H1 (cell line): ENCODE results near the gene RNF5. TPM values are rescaled to one million over a fixed set of nuclear protein-coding genes. Genes with fewer than 3 reads are reported as not detected.

Experiments used
- CTCF ChIA-PET: fragments of 300-600 bp; sonication (Branson Sonifier 250); formaldehyde crosslinking; loops from one replicate; lab custom pipeline; 2021; ENCODE audit not compliant: partially characterized antibody; lab: Charles Lee
- POLR2A ChIA-PET: fragments of 300-600 bp; sonication (Branson Sonifier 250); formaldehyde crosslinking; loops from one replicate; lab custom pipeline; 2021; ENCODE audit warnings: inconsistent platforms; ENCODE audit not compliant: partially characterized antibody; lab: Charles Lee
- DNase-seq, 2 experiments: peaks; one replicate each; pipeline versions ENCODE4 v3.0.0 to v3.0.0-alpha.2; 2010 to 2022; ENCODE audit warnings: low spot score in 2 of 2, low read depth in 1 of 2, mixed read lengths in 1 of 2
- FAIRE-seq: peaks from 2 replicates; lab custom pipeline; 2011; peaks lifted over from hg19 to GRCh38; lab: Jason Lieb, UNC
- H2AFZ ChIP-seq: 2 replicates; pipeline ENCODE4 v1.8.1; 2012; ENCODE audit warnings: low read length, inconsistent platforms
- H2AK5ac ChIP-seq: 2 replicates; pipeline ENCODE4 v1.6.1; 2013; ENCODE audit warnings: low read depth, low read length
- H2BK120ac ChIP-seq: replicated peaks from 2 replicates; pipeline ENCODE3; 2013; ENCODE audit warnings: low read depth, low read length, inconsistent platforms
- H2BK12ac ChIP-seq: 2 replicates; pipeline ENCODE4 v1.6.1; 2013; ENCODE audit warnings: low read depth, low read length
- H2BK15ac ChIP-seq: 2 replicates; pipeline ENCODE4 v1.6.1; 2013; ENCODE audit warnings: low read length
- H2BK20ac ChIP-seq: 2 replicates; pipeline ENCODE4 v1.6.1; 2013; ENCODE audit warnings: low read length
- H2BK5ac ChIP-seq: 2 replicates; pipeline ENCODE4 v1.6.1; 2013; ENCODE audit warnings: low read depth, low read length
- H3K14ac ChIP-seq: 2 replicates; pipeline ENCODE4 v1.6.1; 2013; ENCODE audit warnings: inconsistent platforms; ENCODE audit not compliant: insufficient read length
- H3K18ac ChIP-seq: 2 replicates; pipeline ENCODE4 v1.6.1; 2013; ENCODE audit warnings: low read length; ENCODE audit errors: extremely low read depth
- H3K23ac ChIP-seq: 2 replicates; pipeline ENCODE4 v1.6.1; 2013; ENCODE audit warnings: inconsistent platforms; ENCODE audit not compliant: insufficient read length
- H3K23me2 ChIP-seq: 2 replicates; pipeline ENCODE4 v1.6.1; 2013; ENCODE audit warnings: low read depth, low read length
- H3K27ac ChIP-seq: 2 replicates; pipeline ENCODE4 v1.6.1; 2011; ENCODE audit warnings: low read depth, low read length, inconsistent platforms
- H3K27me3 ChIP-seq, 4 experiments: replicated peaks in 1 of 4; 1 replicate in 1 of 4; 2 replicates in 3 of 4; pipeline versions ENCODE4 v1.6.1 to v1.8.1; 2011 to 2013; ENCODE audit warnings: low read length in 3 of 4, mild to moderate bottlenecking in 3 of 4, inconsistent platforms in 2 of 4, mixed read lengths in 2 of 4, moderate library complexity in 1 of 4; ENCODE audit not compliant: control insufficient read depth in 3 of 4, insufficient read depth in 3 of 4; ENCODE audit errors: extremely low read depth in 1 of 4
- H3K36me3 ChIP-seq, 4 experiments: 2 replicates each; pipeline versions ENCODE4 v1.6.1 to v1.8.1; 2011 to 2013; ENCODE audit warnings: mild to moderate bottlenecking in 4 of 4, low read length in 3 of 4, moderate library complexity in 2 of 4, control low read depth in 1 of 4, inconsistent platforms in 1 of 4; ENCODE audit not compliant: insufficient read depth in 4 of 4, control insufficient read depth in 2 of 4
- H3K4ac ChIP-seq: replicated peaks from 2 replicates; pipeline ENCODE3; 2013; ENCODE audit warnings: low read length, low read depth, mixed read lengths, inconsistent platforms; ENCODE audit not compliant: insufficient read length
- H3K4me1 ChIP-seq, 4 experiments: replicated peaks in 1 of 4; 1 replicate in 1 of 4; 2 replicates in 3 of 4; pipeline versions ENCODE4 v1.6.1 to v1.8.1; 2011 to 2013; ENCODE audit warnings: low read length in 3 of 4, inconsistent platforms in 2 of 4, mixed read lengths in 1 of 4; ENCODE audit not compliant: insufficient read depth in 4 of 4, control insufficient read depth in 3 of 4
- H3K4me2 ChIP-seq, 2 experiments: 2 replicates each; pipeline versions ENCODE4 v1.6.1 to v1.8.1; 2011 to 2013; ENCODE audit warnings: low read depth in 2 of 2, low read length in 2 of 2, control low read depth in 1 of 2, inconsistent platforms in 1 of 2, mild to moderate bottlenecking in 1 of 2; ENCODE audit not compliant: insufficient read depth in 1 of 2
- H3K4me3 ChIP-seq, 4 experiments: fragments of 200-600, 300-600 bp in 1 of 4; sonication (generic), shearing (Covaris generic), sonication (Bioruptor Twin) in 1 of 4; 2 replicates each; pipeline versions ENCODE4 v1.5.1 to v1.8.1; 2011 to 2016; ENCODE audit warnings: low read length in 4 of 4, low read depth in 3 of 4, control low read depth in 2 of 4, inconsistent platforms in 2 of 4, mild to moderate bottlenecking in 2 of 4, mixed read lengths in 1 of 4, moderate library complexity in 1 of 4; ENCODE audit not compliant: insufficient read depth in 2 of 4; ENCODE audit errors: extremely low read depth in 1 of 4
- H3K56ac ChIP-seq: replicated peaks from 2 replicates; pipeline ENCODE3; 2013; ENCODE audit warnings: low read depth, mild to moderate bottlenecking, mixed read lengths, low read length, inconsistent platforms; ENCODE audit not compliant: insufficient read length
- H3K79me1 ChIP-seq: 2 replicates; pipeline ENCODE4 v1.6.1; 2013; ENCODE audit warnings: low read depth, low read length, control low read depth
- H3K79me2 ChIP-seq, 2 experiments: 2 replicates each; pipeline versions ENCODE4 v1.6.1 to v1.8.1; 2012 to 2013; ENCODE audit warnings: low read length in 2 of 2, mild to moderate bottlenecking in 2 of 2, inconsistent platforms in 1 of 2; ENCODE audit not compliant: insufficient read depth in 2 of 2, control insufficient read depth in 1 of 2
- H3K9ac ChIP-seq, 4 experiments: replicated peaks in 1 of 4; 1 replicate in 1 of 4; 2 replicates in 3 of 4; pipeline versions ENCODE4 v1.6.1 to v1.8.1; 2011 to 2013; ENCODE audit warnings: low read depth in 3 of 4, low read length in 3 of 4, control low read depth in 2 of 4, mild to moderate bottlenecking in 2 of 4, moderate library complexity in 2 of 4, inconsistent platforms in 1 of 4; ENCODE audit errors: extremely low read depth in 1 of 4
- H3K9me3 ChIP-seq, 2 experiments: 2 replicates each; pipeline versions ENCODE4 v1.6.1 to v1.8.1; 2012 to 2013; ENCODE audit warnings: mild to moderate bottlenecking in 2 of 2, moderate library complexity in 2 of 2, control low read depth in 1 of 2, inconsistent platforms in 1 of 2, low read depth in 1 of 2, low read length in 1 of 2, mixed read lengths in 1 of 2; ENCODE audit not compliant: insufficient read depth in 2 of 2
- H4K20me1 ChIP-seq, 2 experiments: replicated peaks in 1 of 2; 2 replicates each; pipeline versions ENCODE3 to v1.8.1; 2011 to 2013; ENCODE audit warnings: inconsistent platforms in 2 of 2, low read length in 2 of 2, mild to moderate bottlenecking in 1 of 2; ENCODE audit not compliant: insufficient read depth in 2 of 2, control insufficient read depth in 1 of 2
- H4K5ac ChIP-seq: 2 replicates; pipeline ENCODE4 v1.6.1; 2013; ENCODE audit warnings: low read length, low read depth, mixed read lengths, inconsistent platforms; ENCODE audit not compliant: insufficient read length
- H4K8ac ChIP-seq: 2 replicates; pipeline ENCODE4 v1.8.0; 2013; ENCODE audit warnings: mild to moderate bottlenecking, moderate library complexity, low read length, inconsistent platforms; ENCODE audit not compliant: insufficient read depth; ENCODE audit errors: extremely low read depth
- H4K91ac ChIP-seq: replicated peaks from 2 replicates; pipeline ENCODE3; 2013; ENCODE audit warnings: low read length, mixed read lengths, inconsistent platforms; ENCODE audit not compliant: insufficient read length
- WGBS, 2 experiments: shearing (Covaris generic) in 1 of 2; methylation state at CpG; one replicate each; pipeline versions ENCODE4 v1.1.6 to v1.1.7; 2013 to 2015; ENCODE audit warnings: low lambda C conversion rate in 2 of 2, mixed read lengths in 2 of 2, inconsistent platforms in 1 of 2, low coverage in 1 of 2, missing lambda C conversion rate in 1 of 2; ENCODE audit not compliant: insufficient replicate concordance in 2 of 2, insufficient coverage in 1 of 2, insufficient read length in 1 of 2; ENCODE audit errors: extremely low coverage in 1 of 2, missing lambda C conversion rate in 1 of 2; 5-methylcytosine and 5-hydroxymethylcytosine counted together
- polyA plus RNA-seq, 7 experiments: library from polyadenylated mRNA; depleted of rRNA in 3 of 7; stranded (reverse) in 5 of 7; unstranded in 2 of 7; fragments of >200 nt in 5 of 7; fragments of 200-250 nt in 2 of 7; gene quantifications; 1 replicate in 5 of 7; 2 replicates in 1 of 7; 4 replicates in 1 of 7; pipeline versions ENCODE4 v1.2.1 to v1.2.3, GENCODE V29; 2011 to 2013; ENCODE audit warnings: missing spikeins in 2 of 7, mixed read lengths in 2 of 7
- total RNA-seq: library from RNA; stranded (reverse); fragmentation: NEBNext Ultra II Directional; extraction: Animal tissue kit (Norgen Biotek cat#: 25700); gene quantifications from 2 replicates; pipeline ENCODE4 v1.2.1, GENCODE V29; 2021

Gene RNF5
- total and polyA plus RNA-seq, 2 of the 8 experiments (the other 6 are each of a cell fraction or from before 2014, with no cell fraction given), result 90.0 to 158 TPM

GRCh38 chr6:32152769-32153563, 25.2 kb upstream of the RNF5 start:
- 0 out of 2 replicates have a peak overlapping the region, but pooled peaks have one; percentile 43 for H2AK5ac ChIP-seq
- H2AFZ ChIP-seq, result no peak overlapping the region; the same call in 1 of the 2 replicates
- peak overlapping the region; percentile 19; the same call in 1 of the 2 replicates for H2BK15ac ChIP-seq
- H2BK20ac ChIP-seq, result 0 out of 2 replicates have a peak overlapping the region, but pooled peaks have one; percentile 21
- no peaks in the 10 kb centered on the region for H3K9me3 ChIP-seq
- FAIRE-seq (no peak), DNase-seq (peak in 1 of 2 experiments; percentile 67)
- peaks cover 25% of the 10 kb centered on the region for H3K23me2 ChIP-seq
- CTCF ChIA-PET, result interaction anchor here (1.0 to 3.3 kb wide), 9 partner anchors 11 to 43 kb away, joined by 3 to 19 read pairs (median 4); partner anchors contain the start of gene EGFL8
- peak overlapping the region; percentile 84 for H3K18ac ChIP-seq
- H3K14ac ChIP-seq, result no peak overlapping the region
- 0 out of 2 replicates have a peak, but pooled peaks cover 3% of the 10 kb centered on the region for H3K79me1 ChIP-seq
- H3K36me3 ChIP-seq, result peaks cover 4 to 12% (median 10%) of the 10 kb centered on the region in 4 experiments; a peak in 6 of 8 replicates
- no peak overlapping the region for H3K23ac ChIP-seq
- H2BK12ac ChIP-seq, result peak overlapping the region; percentile 71; the same call in 1 of the 2 replicates
- no peak overlapping the region for H4K5ac ChIP-seq
- no peak overlapping the region for H3K56ac ChIP-seq
- peak overlapping the region; percentile 24 for H3K4ac ChIP-seq
- H4K8ac ChIP-seq, result no peak overlapping the region; the same call in 1 of the 2 replicates
- peaks cover 0 to 5% of the 10 kb centered on the region in 2 experiments; a peak in 1 of 4 replicates for H3K79me2 ChIP-seq
- H4K20me1 ChIP-seq, result no peaks in the 10 kb centered on the region
- H2BK5ac ChIP-seq, result peak overlapping the region; percentile 69; the same call in 1 of the 2 replicates
- H3K4me3 ChIP-seq, result peak overlapping the region; percentile 77 to 98 (median 92)
- POLR2A ChIA-PET, result interaction anchor here (0.7 to 4.7 kb wide), 17 partner anchors 11 to 82 kb away, joined by 3 to 30 read pairs (median 4); partner anchors contain the start of genes AGPAT1, ATF6B, EGFL8 and FKBPL
- 4% methylated on average over 35 of the region's 35 CpGs; no CpG with 5 or more reads in 1 of the 2 experiments for WGBS, 2 experiments
- peaks cover 4 to 41% (median 37%) of the 10 kb centered on the region in 4 experiments for H3K27me3 ChIP-seq
- peak overlapping the region; percentile 31 to 80 (median 73); a peak in 6 of 7 replicates for H3K9ac ChIP-seq
- H2BK120ac ChIP-seq, result peak overlapping the region; percentile 77
- peak overlapping the region; percentile 92 to 94 for H3K4me2 ChIP-seq
- H3K27ac ChIP-seq, result no peak overlapping the region; the same call in 1 of the 2 replicates
- H4K91ac ChIP-seq, result peak overlapping the region; percentile 58
- peaks cover 12 to 29% (median 16%) of the 10 kb centered on the region in 4 experiments for H3K4me1 ChIP-seq
